Measurements from ENCODE around the gene PSMB7.

DNA sequence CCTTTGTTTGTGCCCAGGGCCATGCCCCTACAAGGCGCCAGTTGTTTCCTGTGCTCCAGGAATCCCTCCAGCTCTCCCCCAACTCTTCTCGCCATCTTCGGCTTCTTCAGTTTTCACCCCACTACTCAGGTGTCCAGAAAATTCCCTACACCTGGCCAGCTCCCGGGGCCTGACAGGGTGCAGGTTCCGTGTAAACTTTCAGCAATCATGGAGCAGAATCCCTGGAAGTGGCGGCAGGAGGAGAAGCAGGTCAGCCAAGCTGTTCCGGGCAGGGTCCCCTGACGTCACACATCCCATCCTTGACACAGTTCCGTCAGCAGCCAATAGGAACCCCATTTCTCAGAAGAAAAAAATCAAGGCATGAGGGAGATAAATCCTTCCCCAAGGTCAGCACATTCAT lies 22.8 kb upstream of the PSMB7 start:
- TF ChIP-seq, protein P1, sequence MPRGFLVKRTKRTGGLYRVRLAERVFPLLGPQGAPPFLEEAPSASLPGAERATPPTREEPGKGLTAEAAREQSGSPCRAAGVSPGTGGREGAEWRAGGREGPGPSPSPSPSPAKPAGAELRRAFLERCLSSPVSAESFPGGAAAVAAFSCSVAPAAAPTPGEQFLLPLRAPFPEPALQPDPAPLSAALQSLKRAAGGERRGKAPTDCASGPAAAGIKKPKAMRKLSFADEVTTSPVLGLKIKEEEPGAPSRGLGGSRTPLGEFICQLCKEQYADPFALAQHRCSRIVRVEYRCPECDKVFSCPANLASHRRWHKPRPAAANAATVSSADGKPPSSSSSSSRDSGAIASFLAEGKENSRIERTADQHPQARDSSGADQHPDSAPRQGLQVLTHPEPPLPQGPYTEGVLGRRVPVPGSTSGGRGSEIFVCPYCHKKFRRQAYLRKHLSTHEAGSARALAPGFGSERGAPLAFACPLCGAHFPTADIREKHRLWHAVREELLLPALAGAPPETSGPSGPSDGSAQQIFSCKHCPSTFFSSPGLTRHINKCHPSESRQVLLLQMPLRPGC (tag by site-specific recombination; IDR thresholded peaks at IDR 0.05), result no peak
- TF ChIP-seq, protein P2, sequence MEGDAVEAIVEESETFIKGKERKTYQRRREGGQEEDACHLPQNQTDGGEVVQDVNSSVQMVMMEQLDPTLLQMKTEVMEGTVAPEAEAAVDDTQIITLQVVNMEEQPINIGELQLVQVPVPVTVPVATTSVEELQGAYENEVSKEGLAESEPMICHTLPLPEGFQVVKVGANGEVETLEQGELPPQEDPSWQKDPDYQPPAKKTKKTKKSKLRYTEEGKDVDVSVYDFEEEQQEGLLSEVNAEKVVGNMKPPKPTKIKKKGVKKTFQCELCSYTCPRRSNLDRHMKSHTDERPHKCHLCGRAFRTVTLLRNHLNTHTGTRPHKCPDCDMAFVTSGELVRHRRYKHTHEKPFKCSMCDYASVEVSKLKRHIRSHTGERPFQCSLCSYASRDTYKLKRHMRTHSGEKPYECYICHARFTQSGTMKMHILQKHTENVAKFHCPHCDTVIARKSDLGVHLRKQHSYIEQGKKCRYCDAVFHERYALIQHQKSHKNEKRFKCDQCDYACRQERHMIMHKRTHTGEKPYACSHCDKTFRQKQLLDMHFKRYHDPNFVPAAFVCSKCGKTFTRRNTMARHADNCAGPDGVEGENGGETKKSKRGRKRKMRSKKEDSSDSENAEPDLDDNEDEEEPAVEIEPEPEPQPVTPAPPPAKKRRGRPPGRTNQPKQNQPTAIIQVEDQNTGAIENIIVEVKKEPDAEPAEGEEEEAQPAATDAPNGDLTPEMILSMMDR (tag by site-specific recombination; IDR thresholded peaks at IDR 0.05), result no peak
- TF ChIP-seq TCF7L2 (IDR thresholded peaks at IDR 0.05; ENCODE audit: borderline replicate concordance, low read depth, low read length) (no peak), ZBTB1 (tag by site-specific recombination; IDR thresholded peaks at IDR 0.05) (no peak), PRDM1 (tag by site-specific recombination; IDR thresholded peaks at IDR 0.05) (no peak), ZXDB (tag by site-specific recombination; IDR thresholded peaks at IDR 0.05) (no peak), ZNF24 (tag by site-specific recombination; IDR thresholded peaks at IDR 0.05) (no peak), MZF1 (tag by site-specific recombination; IDR thresholded peaks at IDR 0.05; ENCODE audit: borderline replicate concordance) (no peak)
- TF ChIP-seq, protein P3, sequence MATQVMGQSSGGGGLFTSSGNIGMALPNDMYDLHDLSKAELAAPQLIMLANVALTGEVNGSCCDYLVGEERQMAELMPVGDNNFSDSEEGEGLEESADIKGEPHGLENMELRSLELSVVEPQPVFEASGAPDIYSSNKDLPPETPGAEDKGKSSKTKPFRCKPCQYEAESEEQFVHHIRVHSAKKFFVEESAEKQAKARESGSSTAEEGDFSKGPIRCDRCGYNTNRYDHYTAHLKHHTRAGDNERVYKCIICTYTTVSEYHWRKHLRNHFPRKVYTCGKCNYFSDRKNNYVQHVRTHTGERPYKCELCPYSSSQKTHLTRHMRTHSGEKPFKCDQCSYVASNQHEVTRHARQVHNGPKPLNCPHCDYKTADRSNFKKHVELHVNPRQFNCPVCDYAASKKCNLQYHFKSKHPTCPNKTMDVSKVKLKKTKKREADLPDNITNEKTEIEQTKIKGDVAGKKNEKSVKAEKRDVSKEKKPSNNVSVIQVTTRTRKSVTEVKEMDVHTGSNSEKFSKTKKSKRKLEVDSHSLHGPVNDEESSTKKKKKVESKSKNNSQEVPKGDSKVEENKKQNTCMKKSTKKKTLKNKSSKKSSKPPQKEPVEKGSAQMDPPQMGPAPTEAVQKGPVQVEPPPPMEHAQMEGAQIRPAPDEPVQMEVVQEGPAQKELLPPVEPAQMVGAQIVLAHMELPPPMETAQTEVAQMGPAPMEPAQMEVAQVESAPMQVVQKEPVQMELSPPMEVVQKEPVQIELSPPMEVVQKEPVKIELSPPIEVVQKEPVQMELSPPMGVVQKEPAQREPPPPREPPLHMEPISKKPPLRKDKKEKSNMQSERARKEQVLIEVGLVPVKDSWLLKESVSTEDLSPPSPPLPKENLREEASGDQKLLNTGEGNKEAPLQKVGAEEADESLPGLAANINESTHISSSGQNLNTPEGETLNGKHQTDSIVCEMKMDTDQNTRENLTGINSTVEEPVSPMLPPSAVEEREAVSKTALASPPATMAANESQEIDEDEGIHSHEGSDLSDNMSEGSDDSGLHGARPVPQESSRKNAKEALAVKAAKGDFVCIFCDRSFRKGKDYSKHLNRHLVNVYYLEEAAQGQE (tag by site-specific recombination; IDR thresholded peaks at IDR 0.05), result no peak
- TF ChIP-seq, protein P4, sequence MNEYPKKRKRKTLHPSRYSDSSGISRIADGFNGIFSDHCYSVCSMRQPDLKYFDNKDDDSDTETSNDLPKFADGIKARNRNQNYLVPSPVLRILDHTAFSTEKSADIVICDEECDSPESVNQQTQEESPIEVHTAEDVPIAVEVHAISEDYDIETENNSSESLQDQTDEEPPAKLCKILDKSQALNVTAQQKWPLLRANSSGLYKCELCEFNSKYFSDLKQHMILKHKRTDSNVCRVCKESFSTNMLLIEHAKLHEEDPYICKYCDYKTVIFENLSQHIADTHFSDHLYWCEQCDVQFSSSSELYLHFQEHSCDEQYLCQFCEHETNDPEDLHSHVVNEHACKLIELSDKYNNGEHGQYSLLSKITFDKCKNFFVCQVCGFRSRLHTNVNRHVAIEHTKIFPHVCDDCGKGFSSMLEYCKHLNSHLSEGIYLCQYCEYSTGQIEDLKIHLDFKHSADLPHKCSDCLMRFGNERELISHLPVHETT (tag by site-specific recombination; IDR thresholded peaks at IDR 0.05), result no peak
- TF ChIP-seq, protein P5, sequence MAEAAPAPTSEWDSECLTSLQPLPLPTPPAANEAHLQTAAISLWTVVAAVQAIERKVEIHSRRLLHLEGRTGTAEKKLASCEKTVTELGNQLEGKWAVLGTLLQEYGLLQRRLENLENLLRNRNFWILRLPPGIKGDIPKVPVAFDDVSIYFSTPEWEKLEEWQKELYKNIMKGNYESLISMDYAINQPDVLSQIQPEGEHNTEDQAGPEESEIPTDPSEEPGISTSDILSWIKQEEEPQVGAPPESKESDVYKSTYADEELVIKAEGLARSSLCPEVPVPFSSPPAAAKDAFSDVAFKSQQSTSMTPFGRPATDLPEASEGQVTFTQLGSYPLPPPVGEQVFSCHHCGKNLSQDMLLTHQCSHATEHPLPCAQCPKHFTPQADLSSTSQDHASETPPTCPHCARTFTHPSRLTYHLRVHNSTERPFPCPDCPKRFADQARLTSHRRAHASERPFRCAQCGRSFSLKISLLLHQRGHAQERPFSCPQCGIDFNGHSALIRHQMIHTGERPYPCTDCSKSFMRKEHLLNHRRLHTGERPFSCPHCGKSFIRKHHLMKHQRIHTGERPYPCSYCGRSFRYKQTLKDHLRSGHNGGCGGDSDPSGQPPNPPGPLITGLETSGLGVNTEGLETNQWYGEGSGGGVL (tag by site-specific recombination; IDR thresholded peaks at IDR 0.05), result no peak
- TF ChIP-seq, protein P6, sequence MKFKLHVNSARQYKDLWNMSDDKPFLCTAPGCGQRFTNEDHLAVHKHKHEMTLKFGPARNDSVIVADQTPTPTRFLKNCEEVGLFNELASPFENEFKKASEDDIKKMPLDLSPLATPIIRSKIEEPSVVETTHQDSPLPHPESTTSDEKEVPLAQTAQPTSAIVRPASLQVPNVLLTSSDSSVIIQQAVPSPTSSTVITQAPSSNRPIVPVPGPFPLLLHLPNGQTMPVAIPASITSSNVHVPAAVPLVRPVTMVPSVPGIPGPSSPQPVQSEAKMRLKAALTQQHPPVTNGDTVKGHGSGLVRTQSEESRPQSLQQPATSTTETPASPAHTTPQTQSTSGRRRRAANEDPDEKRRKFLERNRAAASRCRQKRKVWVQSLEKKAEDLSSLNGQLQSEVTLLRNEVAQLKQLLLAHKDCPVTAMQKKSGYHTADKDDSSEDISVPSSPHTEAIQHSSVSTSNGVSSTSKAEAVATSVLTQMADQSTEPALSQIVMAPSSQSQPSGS (tag by site-specific recombination; IDR thresholded peaks at IDR 0.05; ENCODE audit: low read depth), result no peak
- TF ChIP-seq, protein P7, sequence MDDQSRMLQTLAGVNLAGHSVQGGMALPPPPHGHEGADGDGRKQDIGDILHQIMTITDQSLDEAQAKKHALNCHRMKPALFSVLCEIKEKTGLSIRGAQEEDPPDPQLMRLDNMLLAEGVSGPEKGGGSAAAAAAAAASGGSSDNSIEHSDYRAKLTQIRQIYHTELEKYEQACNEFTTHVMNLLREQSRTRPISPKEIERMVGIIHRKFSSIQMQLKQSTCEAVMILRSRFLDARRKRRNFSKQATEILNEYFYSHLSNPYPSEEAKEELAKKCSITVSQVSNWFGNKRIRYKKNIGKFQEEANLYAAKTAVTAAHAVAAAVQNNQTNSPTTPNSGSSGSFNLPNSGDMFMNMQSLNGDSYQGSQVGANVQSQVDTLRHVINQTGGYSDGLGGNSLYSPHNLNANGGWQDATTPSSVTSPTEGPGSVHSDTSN (CRISPR knock-in tag; IDR thresholded peaks at IDR 0.05), result no peak
- TF ChIP-seq, protein P8, sequence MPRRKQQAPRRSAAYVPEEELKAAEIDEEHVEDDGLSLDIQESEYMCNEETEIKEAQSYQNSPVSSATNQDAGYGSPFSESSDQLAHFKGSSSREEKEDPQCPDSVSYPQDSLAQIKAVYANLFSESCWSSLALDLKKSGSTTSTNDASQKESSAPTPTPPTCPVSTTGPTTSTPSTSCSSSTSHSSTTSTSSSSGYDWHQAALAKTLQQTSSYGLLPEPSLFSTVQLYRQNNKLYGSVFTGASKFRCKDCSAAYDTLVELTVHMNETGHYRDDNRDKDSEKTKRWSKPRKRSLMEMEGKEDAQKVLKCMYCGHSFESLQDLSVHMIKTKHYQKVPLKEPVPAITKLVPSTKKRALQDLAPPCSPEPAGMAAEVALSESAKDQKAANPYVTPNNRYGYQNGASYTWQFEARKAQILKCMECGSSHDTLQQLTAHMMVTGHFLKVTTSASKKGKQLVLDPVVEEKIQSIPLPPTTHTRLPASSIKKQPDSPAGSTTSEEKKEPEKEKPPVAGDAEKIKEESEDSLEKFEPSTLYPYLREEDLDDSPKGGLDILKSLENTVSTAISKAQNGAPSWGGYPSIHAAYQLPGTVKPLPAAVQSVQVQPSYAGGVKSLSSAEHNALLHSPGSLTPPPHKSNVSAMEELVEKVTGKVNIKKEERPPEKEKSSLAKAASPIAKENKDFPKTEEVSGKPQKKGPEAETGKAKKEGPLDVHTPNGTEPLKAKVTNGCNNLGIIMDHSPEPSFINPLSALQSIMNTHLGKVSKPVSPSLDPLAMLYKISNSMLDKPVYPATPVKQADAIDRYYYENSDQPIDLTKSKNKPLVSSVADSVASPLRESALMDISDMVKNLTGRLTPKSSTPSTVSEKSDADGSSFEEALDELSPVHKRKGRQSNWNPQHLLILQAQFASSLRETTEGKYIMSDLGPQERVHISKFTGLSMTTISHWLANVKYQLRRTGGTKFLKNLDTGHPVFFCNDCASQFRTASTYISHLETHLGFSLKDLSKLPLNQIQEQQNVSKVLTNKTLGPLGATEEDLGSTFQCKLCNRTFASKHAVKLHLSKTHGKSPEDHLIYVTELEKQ (tag by site-specific recombination; IDR thresholded peaks at IDR 0.05; ENCODE audit: borderline replicate concordance), result no peak

Measured in HEK293 (cell line).